GM19043 (cell line): ENCODE results near the gene BCAP31.
"Not testable (repeated sequence)": the region's sequence is repeated elsewhere in the genome, so short reads cannot be mapped to it uniquely, and the experiment has no call there.

ENCODE experiments used
- ATAC-seq: cut with Tn5 transposase; IDR thresholded peaks from one replicate; pipeline ENCODE4 v1.9.1; 2021; ENCODE audit warnings: low read depth; ENCODE audit not compliant: unreplicated experiment

BCAP31 gene

DNA sequence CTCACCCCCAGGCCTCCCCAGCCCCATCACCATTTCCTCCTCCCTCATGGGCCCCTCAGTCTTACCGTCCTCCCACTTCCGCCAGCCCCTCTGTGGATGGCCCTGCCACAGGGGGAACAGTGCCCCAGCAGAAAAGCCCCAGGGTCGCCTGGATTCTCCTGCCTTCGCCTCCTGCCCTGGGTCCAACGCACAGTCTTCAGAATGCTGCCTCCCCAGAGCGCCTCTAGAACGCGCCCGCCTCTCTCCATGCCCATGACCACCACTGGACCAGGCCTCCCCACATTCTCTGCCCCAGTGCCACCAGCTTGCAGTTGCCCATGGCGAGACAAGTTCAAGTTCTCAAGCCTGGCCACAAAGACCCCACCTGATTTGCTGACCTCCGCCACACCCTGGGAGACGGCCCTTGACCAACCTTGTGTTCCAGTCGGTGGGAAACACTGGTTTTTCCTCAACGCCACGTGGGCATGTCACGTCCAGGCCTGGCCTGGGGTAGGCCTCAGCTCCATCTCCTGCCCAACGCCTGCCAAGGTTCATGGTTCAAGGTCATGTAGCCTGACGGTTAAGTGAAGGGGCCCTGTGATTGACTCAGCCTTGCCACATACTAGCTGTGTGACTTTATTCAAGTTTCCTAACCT lies 39.2 kb upstream of the BCAP31 start:
- ATAC-seq = no peak

DNA sequence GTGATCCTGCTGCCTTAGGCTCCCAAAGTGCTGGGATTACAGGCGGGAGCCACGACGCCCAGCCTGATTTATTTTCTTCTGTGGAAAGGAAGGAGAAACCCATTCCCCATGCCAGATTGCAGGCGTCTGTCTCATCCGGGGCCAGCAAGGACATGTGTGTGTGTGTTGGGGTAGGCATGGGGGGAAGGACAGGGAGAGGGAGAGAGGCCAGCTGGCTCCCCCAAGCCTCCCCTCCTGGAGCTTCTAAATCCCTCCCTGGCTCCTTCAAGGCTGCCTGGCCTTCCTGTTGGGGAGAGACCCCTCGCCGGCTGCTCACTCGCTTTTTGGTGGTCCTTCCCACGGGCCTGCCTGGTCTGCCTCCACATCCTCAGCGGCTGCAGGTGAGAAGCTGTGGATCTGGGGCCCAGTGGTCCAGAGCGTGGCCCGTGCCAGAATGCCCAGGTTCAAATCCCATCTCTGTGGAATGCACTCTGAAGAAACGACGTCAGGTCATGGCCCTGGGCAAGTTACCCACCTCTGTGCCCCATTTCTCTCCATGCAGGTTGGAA lies 38.5 kb upstream of the BCAP31 start:
- ATAC-seq = no peak

DNA sequence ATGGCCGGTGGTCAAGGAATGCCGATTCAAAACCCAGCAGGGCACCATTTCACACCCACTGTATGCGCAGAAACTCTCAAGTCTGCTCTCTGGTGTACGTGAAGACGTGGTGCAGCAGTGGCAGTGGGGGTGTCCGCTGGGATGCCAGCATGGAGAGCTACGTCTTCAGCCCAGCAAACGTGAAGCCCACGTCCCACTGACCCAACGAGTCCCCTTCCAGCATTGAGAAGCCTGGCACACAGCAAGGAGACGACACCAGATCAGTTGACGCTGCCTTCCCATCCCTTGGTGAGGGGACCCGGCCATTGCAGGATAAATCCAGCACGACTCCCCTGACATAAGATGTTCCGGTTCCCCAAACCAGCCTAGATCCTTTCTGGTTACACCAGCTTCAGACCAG lies 37.7 kb upstream of the BCAP31 start:
- no peak for ATAC-seq

DNA sequence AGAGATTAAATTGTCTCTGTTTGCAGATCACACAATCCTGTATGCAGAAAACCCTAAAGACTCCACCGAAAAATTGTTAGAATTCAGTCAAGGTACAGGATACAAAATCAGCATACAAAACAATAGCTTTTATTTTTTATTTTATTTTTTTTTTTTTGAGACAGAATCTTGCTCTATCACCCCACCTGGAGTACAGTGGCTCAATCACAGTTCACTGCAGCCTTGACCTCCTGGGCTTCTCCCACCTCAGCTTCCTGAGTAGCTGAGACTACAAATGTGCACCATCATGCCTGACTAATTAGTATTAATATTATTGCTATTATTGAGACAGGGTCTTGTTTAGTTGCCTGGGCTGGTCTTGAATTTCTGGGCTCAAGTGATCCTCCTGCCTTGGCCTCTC lies 30.9 kb upstream of the BCAP31 start:
- no peak for ATAC-seq

DNA sequence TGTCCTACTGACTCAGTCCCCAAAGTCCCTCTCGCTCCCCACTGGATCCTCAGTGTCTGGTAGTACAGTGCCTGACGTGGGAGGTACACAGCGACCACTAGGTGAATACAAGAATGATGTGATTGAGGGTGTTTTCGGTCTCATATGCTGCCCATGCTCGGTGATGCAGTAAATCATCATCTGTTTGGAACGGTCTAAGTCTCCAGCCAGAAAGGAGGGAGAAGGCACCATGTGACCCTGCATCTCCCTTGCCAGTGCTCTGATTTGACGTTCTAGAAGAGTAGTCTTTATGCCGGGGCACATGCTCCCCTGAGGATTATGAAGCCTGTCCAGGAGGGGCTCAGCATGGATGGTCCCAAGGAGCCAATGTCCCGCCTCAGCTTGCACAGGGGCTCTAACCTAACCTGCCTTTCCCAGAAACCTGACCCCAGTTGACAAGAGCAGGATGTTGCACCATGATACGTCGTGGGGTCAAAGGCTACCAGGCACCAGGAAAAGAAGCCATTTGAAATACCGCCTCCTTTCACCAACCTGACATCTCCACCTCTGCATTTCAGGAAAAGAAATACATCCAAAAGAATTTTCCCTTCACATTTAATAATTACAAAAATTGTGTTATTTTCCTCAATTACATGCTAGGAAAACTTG lies 26.1 kb upstream of the BCAP31 start:
- no peak for ATAC-seq

DNA sequence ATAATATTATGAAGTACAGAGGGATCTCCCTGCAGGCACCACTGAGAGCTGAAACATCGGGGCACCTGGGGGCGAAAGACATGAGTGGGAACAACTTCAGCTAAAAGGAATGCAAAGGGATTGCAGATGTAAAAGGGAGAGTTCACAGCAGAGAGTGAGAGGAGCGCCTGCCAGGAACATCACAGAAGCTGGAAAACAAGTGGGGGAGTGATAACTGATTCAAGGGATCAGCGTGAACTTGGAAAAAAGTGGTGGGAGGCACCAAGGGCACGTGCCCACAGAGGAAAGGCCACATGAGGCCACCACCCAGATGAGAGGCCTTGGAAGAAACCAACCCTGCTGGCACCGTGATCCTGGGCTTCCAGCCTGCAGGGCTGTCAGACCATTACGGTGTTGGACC lies 24.8 kb upstream of the BCAP31 start:
- not testable (repeated sequence) for ATAC-seq

DNA sequence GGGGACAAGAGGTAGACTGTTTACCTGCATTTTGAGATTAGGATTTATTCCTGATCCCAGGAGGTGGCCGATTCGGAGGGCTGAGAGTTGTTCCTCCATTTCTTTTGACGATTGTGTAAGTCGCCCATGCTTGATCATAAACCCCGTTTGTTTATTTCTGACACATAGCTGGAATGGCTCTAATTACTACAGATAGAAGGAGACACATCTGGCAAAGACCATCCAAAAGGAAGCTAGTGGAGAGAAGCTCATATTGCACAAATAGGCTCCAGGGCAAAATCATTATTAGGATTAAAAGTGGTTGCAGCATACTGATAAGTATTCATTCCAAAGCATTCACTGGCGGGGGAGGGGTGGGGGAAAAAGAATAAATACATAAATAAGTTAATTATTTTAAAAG lies 22.8 kb upstream of the BCAP31 start:
- not testable (repeated sequence) for ATAC-seq

DNA sequence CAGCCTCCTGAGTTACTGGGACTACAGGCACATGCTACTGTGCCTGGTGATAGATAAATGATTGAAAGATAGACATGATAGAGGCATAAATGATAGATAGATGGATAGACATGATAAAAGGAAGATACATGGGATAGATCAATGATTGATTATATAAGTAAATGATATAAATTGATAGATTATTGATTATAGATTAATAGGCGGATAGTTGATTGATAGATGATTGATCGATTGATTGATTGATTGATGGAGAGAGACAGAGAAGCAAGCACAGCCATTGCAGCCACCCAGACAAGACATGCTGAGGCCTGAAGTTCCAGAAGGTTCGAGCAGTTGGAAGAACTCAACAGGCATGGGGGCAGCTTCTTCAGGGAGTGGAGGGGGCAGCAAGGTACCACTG lies 22.2 kb upstream of the BCAP31 start:
- ATAC-seq = no peak

DNA sequence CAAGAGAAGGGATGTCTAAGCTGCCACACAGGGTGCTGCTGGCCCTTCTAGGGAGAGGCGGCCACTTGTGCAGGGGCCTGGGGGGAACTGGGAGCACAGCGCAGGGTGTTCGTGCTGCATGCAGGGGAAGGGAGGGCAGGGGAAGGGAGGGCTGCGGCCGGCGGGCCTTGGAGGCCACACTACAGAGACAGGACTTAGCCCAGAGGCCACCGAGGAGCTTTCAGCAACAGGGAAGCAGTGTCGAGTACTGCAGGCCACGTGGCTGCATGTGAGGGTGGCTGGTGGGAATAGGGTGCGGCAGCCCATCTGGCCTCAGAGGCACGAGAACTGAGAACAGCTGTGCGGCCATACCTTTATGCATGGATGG lies 20.9 kb upstream of the BCAP31 start:
- ATAC-seq = not testable (repeated sequence)

DNA sequence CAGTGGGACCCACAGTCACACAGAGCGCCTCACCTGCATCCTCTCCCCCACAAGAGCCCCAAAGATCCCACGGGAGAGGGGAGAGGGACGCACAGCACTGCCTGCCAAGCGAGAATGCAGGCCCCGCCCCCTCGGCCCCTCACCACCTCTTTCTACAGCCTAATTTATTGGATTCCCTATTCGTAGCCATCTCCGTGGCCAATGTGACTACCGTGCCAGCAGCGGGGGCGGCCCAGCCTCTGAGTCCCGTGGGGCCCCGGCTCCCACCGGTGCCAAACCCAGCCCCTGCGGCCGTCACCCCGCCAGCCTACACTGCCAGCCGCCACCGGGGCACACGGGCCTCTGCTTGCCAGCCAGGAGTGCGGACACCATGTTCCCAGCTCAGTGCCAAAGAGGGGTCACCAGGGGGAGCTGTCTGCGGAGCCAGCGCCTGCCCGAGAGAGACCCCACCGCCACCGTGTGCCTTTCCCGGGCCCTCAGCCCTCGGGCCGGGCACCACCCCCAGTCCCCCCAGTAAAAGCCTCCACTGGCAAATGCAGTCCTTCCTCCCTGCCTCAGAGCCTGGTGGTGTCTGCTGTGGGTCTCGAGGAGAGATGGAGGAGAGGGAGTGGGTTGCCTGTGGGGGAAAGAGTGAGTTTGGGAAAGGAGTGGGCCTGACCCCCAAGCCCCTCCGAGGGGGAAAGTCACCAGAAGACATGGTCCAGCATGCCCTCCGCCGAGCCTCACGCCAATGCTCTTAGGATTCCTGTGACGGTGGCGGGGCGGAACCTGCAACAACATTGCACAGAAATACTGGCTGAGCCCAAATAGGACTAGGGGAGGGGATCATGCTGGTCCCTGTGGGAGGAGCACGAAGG lies 20.3 kb upstream of the BCAP31 start:
- no peak for ATAC-seq

DNA sequence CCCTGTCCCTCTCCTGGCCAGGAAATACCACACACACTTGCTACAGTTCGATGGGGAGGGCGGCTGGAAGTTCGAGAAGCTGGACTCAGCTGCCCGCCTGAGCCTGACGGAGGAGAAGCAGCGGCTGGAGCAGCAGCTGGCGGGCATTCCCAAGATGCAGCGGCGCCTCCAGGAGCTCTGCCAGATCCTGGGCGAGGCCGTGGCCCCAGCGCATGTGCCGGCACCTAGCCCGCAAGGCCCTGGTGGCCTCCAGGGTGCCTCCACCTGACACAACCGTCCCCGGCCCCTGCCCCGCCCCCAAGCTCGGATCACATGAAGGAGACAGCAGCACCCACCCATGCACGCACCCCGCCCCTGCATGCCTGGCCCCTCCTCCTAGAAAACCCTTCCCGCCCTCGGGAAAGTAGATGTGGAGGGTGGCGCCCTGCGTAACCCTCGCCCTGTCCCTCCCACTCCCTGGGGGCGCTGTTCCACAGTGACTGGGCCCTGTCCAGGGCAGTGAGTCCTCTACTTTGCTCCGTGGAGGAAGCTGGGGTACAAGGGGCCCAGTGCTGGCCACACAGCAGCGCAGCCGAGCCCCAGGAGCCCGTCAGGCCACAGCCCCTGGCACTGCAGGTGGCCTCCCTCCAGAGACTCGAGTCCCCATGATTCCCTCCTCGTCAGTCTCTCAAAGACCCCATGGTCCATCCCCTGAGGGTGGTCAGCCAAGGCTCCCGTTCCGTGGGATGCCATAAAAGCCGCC lies 19.5 kb upstream of the BCAP31 start:
- ATAC-seq = not testable (repeated sequence)

DNA sequence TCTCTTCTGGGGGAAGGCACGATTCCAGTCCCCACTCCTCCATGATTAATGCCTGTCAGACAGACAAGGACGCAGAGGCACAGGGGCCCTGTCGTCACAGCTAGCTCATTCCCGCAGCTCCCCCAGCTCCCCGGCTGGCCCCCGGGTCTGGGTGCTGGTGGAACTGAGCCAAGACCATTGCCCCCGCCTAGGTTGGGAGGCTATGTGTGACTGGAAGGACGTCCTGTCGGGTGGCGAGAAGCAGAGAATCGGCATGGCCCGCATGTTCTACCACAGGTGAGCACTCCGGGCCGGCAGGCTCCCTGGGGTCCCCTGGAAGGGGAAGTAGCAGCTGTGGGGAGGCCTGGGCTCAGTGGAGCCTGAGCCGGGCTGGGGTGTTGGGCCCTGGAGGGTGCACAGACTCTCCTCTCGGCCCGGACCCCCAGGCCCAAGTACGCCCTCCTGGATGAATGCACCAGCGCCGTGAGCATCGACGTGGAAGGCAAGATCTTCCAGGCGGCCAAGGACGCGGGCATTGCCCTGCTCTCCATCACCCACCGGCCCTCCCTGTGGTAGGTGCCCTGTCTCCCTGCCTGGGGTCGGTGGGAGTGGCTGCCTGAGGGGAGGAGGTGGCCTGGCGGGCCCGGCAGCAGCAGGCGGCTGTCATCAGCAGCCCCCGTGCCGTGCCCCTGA lies 18.7 kb upstream of the BCAP31 start:
- not testable (repeated sequence) for ATAC-seq

DNA sequence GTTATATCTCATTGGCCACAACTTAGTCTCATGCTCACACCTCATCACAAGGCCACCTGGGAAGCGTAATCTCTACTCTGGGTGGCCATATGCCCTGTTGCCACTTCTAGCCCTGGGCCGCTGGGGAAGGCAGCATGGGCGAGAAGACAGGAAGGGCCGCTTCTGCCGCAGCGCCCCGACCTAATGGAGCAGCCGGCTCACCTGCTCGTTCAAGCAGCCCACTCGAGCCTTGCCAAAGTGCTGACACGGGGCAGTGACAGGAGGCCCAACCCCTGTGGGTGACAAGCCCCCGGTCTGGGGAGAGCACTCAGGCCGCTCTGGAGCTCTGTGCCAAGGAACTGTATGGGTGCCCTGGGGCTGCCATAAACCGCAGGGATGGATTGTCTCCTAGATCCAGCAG lies 17.9 kb upstream of the BCAP31 start:
- ATAC-seq = not testable (repeated sequence)

DNA sequence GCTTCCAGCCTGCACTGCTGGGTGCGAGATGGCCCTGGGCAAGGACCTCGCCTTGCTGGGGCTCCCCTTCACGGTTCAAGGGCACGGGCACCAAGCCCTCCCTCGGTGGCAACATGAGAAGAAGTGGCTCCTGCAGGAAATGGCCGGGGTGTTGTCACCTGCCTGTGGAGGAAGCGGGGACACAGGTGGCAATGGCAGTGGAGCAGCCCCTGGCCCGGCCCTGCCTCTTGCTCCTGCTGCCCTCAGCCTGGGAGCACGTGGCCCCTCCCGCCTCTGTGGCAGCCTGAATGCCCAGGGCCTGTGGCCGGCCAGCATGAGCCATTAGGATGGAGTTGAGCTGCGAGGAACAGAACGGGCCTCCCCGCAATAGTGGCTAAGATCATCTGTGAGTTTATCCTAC lies 17.3 kb upstream of the BCAP31 start:
- no peak for ATAC-seq

DNA sequence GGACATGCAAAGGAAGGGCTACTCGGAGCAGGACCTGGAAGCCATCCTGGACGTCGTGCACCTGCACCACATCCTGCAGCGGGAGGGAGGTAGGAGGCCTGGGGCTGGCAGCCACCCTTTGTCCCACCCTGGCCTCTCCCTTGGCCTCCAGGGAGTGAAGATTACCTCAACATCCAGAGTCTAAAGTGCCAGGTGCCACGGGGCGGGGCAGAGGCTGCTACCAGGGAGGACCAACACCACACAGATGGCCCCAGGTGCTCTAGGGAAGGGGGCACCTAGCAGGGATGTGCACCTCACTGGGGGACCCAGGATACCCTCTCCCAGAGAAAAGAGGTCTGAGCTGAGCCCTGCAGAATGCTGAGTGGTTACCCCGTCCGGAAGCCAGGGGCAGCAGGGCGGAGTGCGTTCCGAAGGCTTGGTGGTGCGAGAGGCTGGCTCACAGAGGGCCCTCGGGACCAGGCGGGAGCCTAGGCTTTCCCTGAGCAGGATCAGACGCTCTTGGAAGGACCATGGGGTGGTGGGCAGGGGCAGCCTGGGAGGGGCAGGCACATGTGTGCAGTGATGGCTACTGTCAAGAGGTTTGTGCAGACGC lies 16.5 kb upstream of the BCAP31 start:
- no peak for ATAC-seq

DNA sequence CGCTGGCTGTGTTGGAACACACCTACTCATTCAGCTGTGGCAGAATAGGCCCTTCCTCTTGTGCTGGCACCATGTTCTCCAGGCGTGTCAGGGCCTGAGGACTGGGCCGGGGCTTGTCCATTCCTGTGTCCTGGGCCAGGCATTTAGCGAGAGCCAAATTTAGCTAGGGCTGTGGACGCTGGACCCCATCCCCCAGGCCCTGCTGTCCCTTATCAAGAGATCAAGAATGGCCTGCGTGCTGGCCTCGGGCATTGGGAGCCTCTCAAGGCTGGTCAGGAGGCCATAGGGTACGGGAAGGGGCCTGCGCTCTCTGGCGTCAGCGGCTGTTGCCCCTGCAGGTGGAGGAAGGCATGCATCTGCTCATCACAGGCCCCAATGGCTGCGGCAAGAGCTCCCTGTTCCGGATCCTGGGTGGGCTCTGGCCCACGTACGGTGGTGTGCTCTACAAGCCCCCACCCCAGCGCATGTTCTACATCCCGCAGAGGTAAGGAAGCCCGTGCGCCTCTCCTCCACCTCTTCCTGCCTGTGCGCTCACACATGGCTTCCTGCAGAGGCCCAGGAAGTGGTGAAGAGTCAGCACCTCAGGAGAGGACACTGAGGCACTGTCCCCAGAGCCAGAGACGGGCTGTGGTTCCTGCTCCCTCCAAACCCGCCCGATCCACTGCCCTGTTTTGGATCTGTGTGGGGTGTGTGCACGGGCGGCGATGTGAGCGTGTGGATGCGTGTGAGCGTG lies 15.7 kb upstream of the BCAP31 start:
- no peak for ATAC-seq

DNA sequence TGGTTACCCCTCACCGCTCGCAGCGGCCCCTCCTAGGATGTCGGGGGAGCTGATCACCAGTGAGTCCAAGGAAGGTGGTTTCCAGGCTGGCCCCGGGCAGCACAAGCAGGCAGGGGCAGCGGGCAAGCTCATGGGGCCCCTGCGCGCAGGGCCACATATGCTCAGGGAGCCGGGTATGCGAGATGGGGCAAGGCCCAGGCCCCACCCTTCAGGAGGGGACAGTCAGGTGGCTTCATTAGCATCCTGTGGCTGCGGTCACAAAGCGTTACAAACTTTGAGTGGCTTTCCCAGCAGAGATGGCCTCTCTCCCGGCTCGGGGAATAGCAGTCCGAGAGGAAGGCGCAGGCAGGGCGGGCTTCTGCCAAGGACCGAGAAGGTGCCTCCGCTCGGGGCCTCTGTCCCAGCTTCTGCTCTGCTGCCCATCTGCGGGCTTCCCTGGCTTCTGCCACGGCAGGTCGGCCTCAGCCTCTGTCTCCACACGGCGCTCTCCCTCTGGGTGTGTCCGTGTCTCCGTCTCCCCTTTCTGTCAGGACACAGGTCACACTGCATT lies 13.9 kb upstream of the BCAP31 start:
- ATAC-seq = no peak

DNA sequence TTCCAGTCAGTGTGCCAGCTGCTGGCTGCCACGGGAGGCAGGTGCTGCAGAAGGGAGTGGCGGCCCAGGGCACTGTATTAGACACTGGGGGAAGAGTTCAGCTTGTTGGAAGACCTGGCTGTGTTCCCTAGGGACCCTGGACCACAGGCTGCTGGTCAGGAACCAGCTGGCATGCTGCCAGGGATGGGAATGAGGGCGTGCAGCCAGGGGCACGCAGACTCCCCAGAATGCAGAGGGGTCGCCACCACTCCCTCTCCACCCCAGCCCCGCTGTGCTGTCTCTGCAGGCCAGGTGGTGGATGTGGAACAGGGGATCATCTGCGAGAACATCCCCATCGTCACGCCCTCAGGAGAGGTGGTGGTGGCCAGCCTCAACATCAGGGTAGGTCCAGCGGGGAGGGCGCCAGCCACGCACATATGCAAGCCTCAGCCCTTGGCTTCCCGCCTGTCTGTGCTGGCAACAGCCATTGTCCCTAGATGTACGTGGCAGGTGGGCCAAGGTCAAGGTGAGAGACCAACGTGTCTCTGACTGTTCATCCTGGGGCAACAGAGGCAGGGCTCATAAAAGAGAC lies 12.8 kb upstream of the BCAP31 start:
- ATAC-seq = no peak
